Transverse colon (tissue), 4 donors: ENCODE results near the gene ARAP3. TPM values are rescaled to one million over a fixed set of nuclear protein-coding genes. Genes with fewer than 3 reads are reported as not detected.

ENCODE experiments used
- DNase-seq: peaks from one replicate; pipeline ENCODE4 v3.0.0-alpha.2; 2019
- H3K27ac ChIP-seq, 4 donors: fragments of 200-600 bp; sonication (generic); 2 replicates each; pipeline ENCODE4 v1.5.1; 2016 to 2018; ENCODE audit warnings: inconsistent platforms in 4 of 4
- H3K27me3 ChIP-seq: fragments of 200-600 bp; sonication (generic); 2 replicates; pipeline ENCODE4 v1.5.1; 2017; ENCODE audit warnings: inconsistent platforms
- H3K36me3 ChIP-seq, 4 donors: fragments of 200-600 bp; sonication (generic); 2 replicates each; pipeline ENCODE4 v1.5.1; 2017 to 2019; ENCODE audit warnings: inconsistent platforms in 4 of 4
- H3K4me1 ChIP-seq, 4 donors: fragments of 200-600 bp; sonication (generic); 2 replicates each; pipeline ENCODE4 v1.5.1; 2017 to 2020; ENCODE audit warnings: inconsistent platforms in 4 of 4
- H3K4me3 ChIP-seq, 4 donors: fragments of 200-600 bp; sonication (generic); 1 replicate in 1 of 4; 2 replicates in 3 of 4; pipeline versions ENCODE4 v1.5.1 to v1.6.1; 2017 to 2019; ENCODE audit warnings: inconsistent platforms in 4 of 4
- H3K9me3 ChIP-seq, 2 donors: fragments of 200-600 bp; sonication (generic); 2 replicates each; pipeline ENCODE4 v1.5.1; 2017 to 2019; ENCODE audit warnings: inconsistent platforms in 2 of 2
- CTCF ChIP-seq, 5 experiments: fragments of 200-600 bp in 3 of 5; fragments of 450-650 bp in 2 of 5; sonication (generic) in 3 of 5; IDR thresholded peaks; 1 replicate in 2 of 5; 2 replicates in 3 of 5; pipeline ENCODE4 v1.5.1; 2016 to 2017; ENCODE audit warnings: antibody characterized with exemption in 5 of 5, inconsistent platforms in 3 of 5, mild to moderate bottlenecking in 2 of 5, moderate library complexity in 1 of 5
- EP300 ChIP-seq: sonication (generic); formaldehyde crosslinking; IDR thresholded peaks from one replicate; pipeline ENCODE4 v1.6.1; 2017; ENCODE audit warnings: antibody characterized with exemption, low read depth
- POLR2A ChIP-seq: fragments of 450-650 bp; IDR thresholded peaks from one replicate; pipeline ENCODE4 v1.6.1; 2016; ENCODE audit warnings: antibody characterized with exemption, mild to moderate bottlenecking, moderate library complexity
- POLR2AphosphoS5 ChIP-seq, 3 donors: sonication (generic); formaldehyde crosslinking; IDR thresholded peaks; one replicate each; pipeline ENCODE4 v1.6.1; 2016; ENCODE audit warnings: antibody characterized with exemption in 3 of 3
- WGBS, 2 donors: methylation state at CpG; one replicate each; pipeline ENCODE4 v1.1.5; 2018; ENCODE audit warnings: low coverage in 1 of 2; 5-methylcytosine and 5-hydroxymethylcytosine counted together
- in situ Hi-C, 4 donors: fragments of 200-750 bp; cut with MboI; loops; one replicate each; pipeline versions ENCODE4 v1.15.0 to v1.15.1; 2017; ENCODE audit warnings: low sequenced_read_pairs in 3 of 4, low pct_ligation_motif_present in 1 of 4, low pct_unique_long_range_greater_than_20kb in 1 of 4
- intact Hi-C: fragments of 100-400 bp; cut with DNase I; formaldehyde crosslinking; loops from one replicate; pipeline ENCODE4 v1.15.1; 2023; ENCODE audit warnings: low total_unique reads
- total RNA-seq, 4 donors: library from RNA; depleted of rRNA; stranded (reverse); fragments of >200 nt; gene quantifications; one replicate each; pipeline ENCODE4 v1.1.0, GENCODE V29; 2016

ARAP3 gene
- total RNA-seq, 4 donors from 2014 or later: 1.1 to 4.0 (median 3.3) TPM

DNA sequence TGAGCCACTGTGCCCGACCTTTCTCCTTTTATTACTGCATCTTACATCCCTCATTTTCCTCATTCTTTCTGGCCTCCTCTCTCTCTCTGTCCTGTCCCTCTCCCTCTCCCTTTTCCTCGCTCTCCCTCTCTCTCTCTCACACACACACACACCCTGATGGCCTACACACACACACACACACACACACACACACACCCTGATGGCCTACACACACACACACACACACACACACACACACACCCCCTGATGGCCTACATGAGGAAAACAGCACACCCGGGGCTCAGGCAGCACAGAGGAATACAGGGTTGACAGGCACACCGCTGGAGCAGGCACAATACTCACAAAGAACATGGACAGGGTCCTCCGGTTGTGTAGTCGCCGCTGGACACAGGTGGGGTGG, 27.0 kb downstream of the ARAP3 start:
- Histone ChIP-seq H3K9me3 (no peaks in the 10 kb centered on the region), H3K27me3 (no peaks in the 10 kb centered on the region), H3K27ac (no peak overlapping the region), H3K4me1 (peaks cover 9 to 15% (median 11%) of the 10 kb centered on the region in 4 donors), H3K4me3 (no peak overlapping the region), H3K36me3 (no peaks in the 10 kb centered on the region)
- in situ Hi-C loops (no loop called here), intact Hi-C loops (no loop called here)
- no peak for DNase-seq
- TF ChIP-seq CTCF (IDR thresholded peaks at IDR 0.05) (no peak), POLR2A (no peak), EP300 (no peak), POLR2AphosphoS5 (IDR thresholded peaks at IDR 0.05) (no peak)
- 84 to 87% methylated on average over 7 of the region's 7 CpGs for WGBS, 2 donors

DNA sequence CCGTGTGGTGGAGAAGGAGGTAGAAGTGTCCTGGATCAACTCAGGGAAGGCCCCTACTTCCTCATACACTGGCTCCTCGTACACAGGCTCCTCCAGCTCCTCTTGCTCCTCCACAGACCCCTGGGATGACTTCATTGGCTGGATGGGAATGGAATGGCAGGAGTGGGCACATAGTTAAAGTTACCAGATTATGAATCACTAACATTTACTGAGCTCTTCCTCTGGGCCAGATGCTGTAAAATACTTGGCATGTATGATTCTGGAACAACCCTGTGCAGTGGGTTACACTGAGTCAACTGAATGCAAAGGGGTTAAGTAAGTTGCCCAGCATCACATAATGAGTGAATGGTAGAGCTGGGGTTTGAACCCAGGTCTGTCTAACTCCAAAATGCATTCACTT, 27.7 kb downstream of the ARAP3 start:
- in situ Hi-C loops: no loop called here
- H3K9me3 ChIP-seq: no peaks in the 10 kb centered on the region
- no peaks in the 10 kb centered on the region for H3K36me3 ChIP-seq
- peaks cover 9 to 15% (median 11%) of the 10 kb centered on the region in 4 donors for H3K4me1 ChIP-seq
- 94% methylated on average over 2 of the region's 2 CpGs; no CpG with 5 or more reads in 1 of the 2 donors for WGBS, 2 donors
- intact Hi-C loops: no loop called here
- H3K27me3 ChIP-seq: no peaks in the 10 kb centered on the region
- TF ChIP-seq POLR2A: no peak
- no peak for TF ChIP-seq POLR2AphosphoS5 (IDR thresholded peaks at IDR 0.05)
- TF ChIP-seq EP300: no peak
- no peak for TF ChIP-seq CTCF (IDR thresholded peaks at IDR 0.05)
- DNase-seq: no peak
- no peak overlapping the region for H3K4me3 ChIP-seq
- H3K27ac ChIP-seq: no peak overlapping the region

DNA sequence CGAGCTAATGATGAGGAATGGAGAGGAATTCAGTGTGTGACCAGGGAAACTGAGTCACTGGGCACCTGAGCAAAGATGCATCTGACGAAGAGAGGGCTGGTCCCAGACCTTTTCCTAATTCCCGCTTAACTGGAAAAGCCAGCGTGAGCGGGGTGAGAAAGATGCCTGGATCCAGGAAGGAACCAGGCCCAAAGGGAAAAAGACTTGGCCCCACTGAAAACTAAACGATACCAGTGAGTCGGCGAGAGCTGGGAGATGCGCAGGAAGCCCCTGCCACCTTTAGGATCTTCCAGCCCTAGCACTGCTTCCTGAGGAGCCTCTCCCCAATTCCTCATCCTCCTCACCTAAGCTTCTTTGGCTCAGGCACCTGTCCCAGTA, 30.3 kb downstream of the ARAP3 start:
- Histone ChIP-seq H3K4me1 (peaks cover 9 to 15% (median 11%) of the 10 kb centered on the region in 4 donors), H3K4me3 (peak overlapping the region; percentile 50 to 74 (median 64)), H3K9me3 (no peaks in the 10 kb centered on the region), H3K27me3 (no peaks in the 10 kb centered on the region), H3K27ac (peak overlapping the region; percentile 69 to 77 (median 72)), H3K36me3 (no peaks in the 10 kb centered on the region)
- 40 to 62% methylated on average over 1 to 9 of the region's 9 CpGs for WGBS, 2 donors
- no peak for TF ChIP-seq CTCF (IDR thresholded peaks at IDR 0.05)
- TF ChIP-seq EP300: no peak
- no peak for TF ChIP-seq POLR2AphosphoS5 (IDR thresholded peaks at IDR 0.05)
- TF ChIP-seq POLR2A: no peak
- in situ Hi-C loops: no loop called here
- no peak for DNase-seq
- intact Hi-C loops: no loop called here

GRCh38 chr5:141650851-141651727, 30.9 kb downstream of the ARAP3 start, which contains the start of gene FCHSD1:
TSS of gene FCHSD1 (minus strand) at chr5:141651418. CDS start at chr5:141651368, 50 bp downstream.
- Histone ChIP-seq H3K27me3 (no peaks in the 10 kb centered on the region), H3K27ac (peak within 1 kb of the TSS; percentile 69 to 77 (median 72)), H3K36me3 (no peaks in the 10 kb centered on the region), H3K9me3 (no peaks in the 10 kb centered on the region), H3K4me3 (peak within 1 kb of the TSS; percentile 50 to 74 (median 64)), H3K4me1 (peaks cover 9 to 15% (median 11%) of the 10 kb centered on the region in 4 donors)
- DNase-seq: peak; percentile 94
- no peak for TF ChIP-seq EP300
- TF ChIP-seq POLR2A: peak; percentile 36
- TF ChIP-seq CTCF (IDR thresholded peaks at IDR 0.05): peak in 1 of 5 experiments; percentile 14
- peak in 2 of 3 donors; percentile 44 to 47 for TF ChIP-seq POLR2AphosphoS5 (IDR thresholded peaks at IDR 0.05)
- intact Hi-C loops: no loop called here
- in situ Hi-C loops: no loop called here
- WGBS, 2 donors: 5 to 40% methylated on average over 1 to 47 of the region's 50 CpGs
